GM12891 (cell line): ENCODE results near the gene SNX20.

Experiments
- DNase-seq: peaks from one replicate; pipeline ENCODE4 v3.0.0; 2011; ENCODE audit warnings: low spot score; ENCODE audit not compliant: insufficient read length
- FAIRE-seq: peaks from 2 replicates; lab custom pipeline; 2011; peaks lifted over from hg19 to GRCh38; lab: Jason Lieb, UNC
- PAX5 ChIP-seq: IDR thresholded peaks from 2 replicates; pipeline ENCODE4 v1.6.1; 2011; ENCODE audit warnings: low read length, moderate library complexity, mild to moderate bottlenecking; ENCODE audit not compliant: insufficient read depth, severe bottlenecking
- POLR2A ChIP-seq: IDR thresholded peaks from 2 replicates; pipeline ENCODE4 v1.6.1; 2011; ENCODE audit warnings: low read depth, low read length, control low read depth
- POLR2AphosphoS5 ChIP-seq: IDR thresholded peaks from 2 replicates; pipeline ENCODE4 v1.6.1; 2011; ENCODE audit warnings: low read depth, low read length, control low read depth
- POU2F2 ChIP-seq: IDR thresholded peaks from 2 replicates; pipeline ENCODE4 v1.6.1; 2011; ENCODE audit warnings: low read depth, mild to moderate bottlenecking, control low read depth, low read length, moderate library complexity
- SPI1 ChIP-seq: IDR thresholded peaks from 2 replicates; pipeline ENCODE4 v1.6.1; 2011; ENCODE audit warnings: low read depth, low read length, control low read depth
- TAF1 ChIP-seq: IDR thresholded peaks from 2 replicates; pipeline ENCODE4 v1.6.1; 2011; ENCODE audit warnings: low read depth, low read length, control low read depth

Gene SNX20

GRCh38 chr16:50683689-50684374 lies 2.7 kb upstream of the SNX20 start:
- TF ChIP-seq POLR2AphosphoS5: peak; percentile 58
- TF ChIP-seq TAF1: peak; percentile 24; the same call in 1 of the 2 replicates
- TF ChIP-seq POLR2A: peak; percentile 64
- no peak for TF ChIP-seq POU2F2
- peak; percentile 99 for TF ChIP-seq SPI1
- TF ChIP-seq PAX5: peak; percentile 66
- peak; percentile 96 for FAIRE-seq
- no peak for DNase-seq

GRCh38 chr16:50680556-50680893 lies 587 bp downstream of the SNX20 start:
- TF ChIP-seq POLR2A (no peak), TAF1 (no peak), POU2F2 (no peak), PAX5 (no peak), POLR2AphosphoS5 (no peak), SPI1 (no peak)
- DNase-seq (no peak), FAIRE-seq (no peak)

DNA sequence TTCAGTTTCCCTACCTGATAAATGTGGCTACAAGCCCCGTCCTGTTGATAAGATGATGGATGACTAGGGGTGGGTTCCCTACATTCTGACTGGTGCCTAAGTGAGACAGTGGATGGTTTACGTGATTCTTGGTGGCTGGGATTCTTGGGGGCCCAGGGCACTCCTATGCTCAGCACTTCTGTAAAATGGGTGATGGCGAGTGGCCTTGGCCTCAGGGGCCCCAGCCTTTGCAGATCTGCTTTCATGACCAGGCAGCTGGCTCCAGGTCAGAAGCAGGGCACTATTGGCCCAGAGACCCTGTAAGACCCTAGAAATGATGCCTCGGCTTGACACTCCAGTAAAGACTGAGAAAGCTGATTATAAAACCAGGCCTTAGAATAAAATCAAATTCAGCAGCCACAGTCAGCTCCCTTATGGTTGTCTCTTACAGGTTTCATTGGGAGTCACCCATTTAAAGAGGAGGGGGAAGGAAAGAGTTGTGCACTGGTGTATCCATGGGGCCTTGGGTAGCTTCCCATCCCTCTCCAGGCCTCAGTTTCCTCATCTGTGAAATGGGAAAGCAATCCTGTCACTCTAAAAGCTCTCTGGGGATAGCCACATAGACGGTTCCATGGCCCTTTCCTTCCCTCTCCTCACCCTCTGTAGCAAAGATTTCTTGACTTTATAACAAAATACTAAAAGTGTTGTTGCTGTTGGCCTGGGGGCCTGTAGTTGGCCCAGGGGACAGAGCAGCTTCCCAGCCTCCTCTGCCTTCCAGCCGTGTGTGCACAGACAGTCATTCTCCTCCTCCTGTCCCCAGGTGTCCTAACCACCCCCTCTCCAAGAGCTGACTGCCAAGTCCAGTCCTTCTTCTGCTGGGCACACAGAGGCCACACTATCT lies 1.2 kb downstream of the SNX20 start:
- TF ChIP-seq POLR2AphosphoS5 (no peak), POLR2A (no peak), TAF1 (no peak), POU2F2 (no peak), SPI1 (no peak), PAX5 (no peak)
- peak; percentile 47 for FAIRE-seq

DNA sequence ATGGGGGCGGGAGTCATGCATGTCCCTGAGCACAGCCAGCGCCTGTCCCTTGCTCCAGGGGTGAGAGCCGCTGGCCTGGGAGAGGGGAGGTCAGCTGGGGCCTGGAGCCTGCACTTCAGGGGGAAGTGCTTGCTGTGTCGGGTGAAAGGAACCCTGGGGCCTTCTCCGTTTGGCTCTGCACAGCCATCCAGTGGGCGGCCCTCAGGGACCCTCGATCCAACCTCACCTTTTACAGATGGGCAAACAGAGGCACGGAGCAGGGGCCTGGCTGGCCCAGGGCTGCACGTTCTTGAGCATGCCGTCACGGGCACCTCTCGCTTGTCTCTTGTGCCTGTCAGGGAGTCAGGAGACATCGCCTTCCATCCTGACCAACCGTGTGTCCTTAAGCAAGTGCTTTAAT lies 1.8 kb downstream of the SNX20 start:
- no peak for TF ChIP-seq PAX5
- TF ChIP-seq POLR2AphosphoS5: no peak
- TF ChIP-seq POLR2A: no peak
- TF ChIP-seq TAF1: no peak
- no peak for TF ChIP-seq POU2F2
- TF ChIP-seq SPI1: no peak
- FAIRE-seq (no peak), DNase-seq (no peak)

More for the DNA sequence above, 1.2 kb downstream of the SNX20 start:
- no peak for DNase-seq

DNA sequence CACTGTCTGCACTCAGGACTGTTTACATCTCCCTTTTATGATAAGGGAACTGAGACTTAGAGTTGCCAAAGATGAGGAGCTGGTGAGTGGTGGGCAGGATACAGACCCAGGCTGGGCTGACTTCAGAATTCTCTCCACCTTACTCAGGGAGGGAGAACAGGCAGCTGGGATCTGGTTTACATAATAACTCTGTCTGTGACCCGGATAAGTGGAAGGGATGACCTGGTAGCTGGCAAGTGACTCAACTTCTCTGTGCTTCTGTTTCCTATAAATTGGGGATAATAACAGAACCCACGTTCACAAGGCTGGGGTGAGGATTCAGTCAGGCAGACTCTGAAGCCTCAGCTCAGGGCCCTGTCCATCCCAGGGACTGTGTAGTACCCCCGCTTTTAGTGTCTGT lies 2.6 kb downstream of the SNX20 start:
- no peak for DNase-seq
- peak; percentile 16 for FAIRE-seq
- peak; percentile 38; the same call in 1 of the 2 replicates for TF ChIP-seq SPI1
- no peak for TF ChIP-seq POLR2A

DNA sequence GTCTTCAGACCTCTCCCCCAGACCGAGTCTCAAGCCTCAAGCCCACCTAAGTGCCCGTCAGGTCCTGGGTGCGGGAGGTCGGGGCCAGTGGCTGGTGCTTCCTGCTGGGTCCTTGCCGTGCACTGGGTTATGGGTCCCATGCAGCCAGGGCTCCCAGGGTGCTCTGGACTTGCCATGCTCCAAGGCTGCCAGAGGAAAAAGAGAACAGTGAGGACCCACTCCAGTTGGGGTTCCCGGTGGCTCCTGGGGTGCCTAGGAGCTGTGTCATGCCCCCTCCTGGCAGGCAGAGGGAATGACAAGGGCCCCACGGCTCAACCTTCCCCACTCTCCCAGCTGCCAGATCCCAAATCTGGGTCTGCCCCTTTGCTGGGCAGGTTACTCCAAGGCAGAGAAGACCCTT lies 3.8 kb downstream of the SNX20 start:
- DNase-seq (no peak), FAIRE-seq (no peak)
- TF ChIP-seq PAX5 (no peak), POU2F2 (no peak), SPI1 (no peak), POLR2AphosphoS5 (no peak), TAF1 (no peak), POLR2A (no peak)

DNA sequence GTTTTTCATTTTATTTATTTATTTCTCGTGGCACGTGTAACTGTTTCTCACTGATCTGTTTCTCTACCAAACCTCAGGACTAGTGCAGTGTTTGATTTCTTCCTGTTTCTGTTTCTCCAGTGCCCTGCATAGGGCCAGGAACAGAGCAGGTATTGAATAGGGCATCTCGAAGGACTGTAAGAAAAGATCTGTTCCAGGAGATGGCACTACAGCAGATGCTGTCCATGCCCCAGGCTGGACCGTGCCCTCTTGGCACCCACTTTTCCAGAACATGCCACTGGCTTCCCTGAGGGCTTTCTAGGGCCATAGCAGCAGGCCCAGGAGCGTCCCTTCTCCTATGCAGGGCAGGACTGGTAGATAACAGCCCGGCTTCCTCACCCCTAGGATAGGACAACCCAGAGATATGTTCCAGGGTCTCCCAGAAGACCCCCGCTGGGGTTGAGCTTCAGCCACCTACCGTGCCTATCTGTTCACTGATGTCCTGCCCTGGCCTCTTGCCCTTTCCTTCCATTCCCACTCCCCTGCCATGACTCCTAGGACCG lies 4.4 kb downstream of the SNX20 start:
- no peak for TF ChIP-seq POU2F2
- TF ChIP-seq POLR2AphosphoS5: no peak
- TF ChIP-seq TAF1: no peak
- TF ChIP-seq POLR2A: no peak
- no peak for TF ChIP-seq SPI1
- TF ChIP-seq PAX5: no peak

GRCh38 chr16:50675686-50676610 lies 5.2 kb downstream of the SNX20 start:
- DNase-seq: no peak
- TF ChIP-seq TAF1 (no peak), SPI1 (no peak), POLR2AphosphoS5 (no peak)
- no peak for FAIRE-seq

More for the DNA sequence above, 4.4 kb downstream of the SNX20 start:
- no peak for FAIRE-seq
- no peak for DNase-seq

GRCh38 chr16:50674831-50675230 lies 6.3 kb downstream of the SNX20 start:
- TF ChIP-seq POLR2AphosphoS5: no peak
- TF ChIP-seq PAX5: no peak
- no peak for TF ChIP-seq POLR2A
- no peak for TF ChIP-seq TAF1
- no peak for TF ChIP-seq POU2F2
- TF ChIP-seq SPI1: no peak
- FAIRE-seq (no peak), DNase-seq (no peak)
